Activated T-helper 1 cell treated with anti-CD3 and anti-CD28 coated beads, Interleukin-2, amount 50 U/mL, for 16 hours (primary cell): ENCODE measurements around the gene MACROD2.

Experiments
- DNase-seq, 2 donors: peaks; one replicate each; pipeline ENCODE4 v3.0.0-alpha.2; 2020; ENCODE audit warnings: low read depth in 1 of 2, low spot score in 1 of 2

Gene MACROD2

DNA sequence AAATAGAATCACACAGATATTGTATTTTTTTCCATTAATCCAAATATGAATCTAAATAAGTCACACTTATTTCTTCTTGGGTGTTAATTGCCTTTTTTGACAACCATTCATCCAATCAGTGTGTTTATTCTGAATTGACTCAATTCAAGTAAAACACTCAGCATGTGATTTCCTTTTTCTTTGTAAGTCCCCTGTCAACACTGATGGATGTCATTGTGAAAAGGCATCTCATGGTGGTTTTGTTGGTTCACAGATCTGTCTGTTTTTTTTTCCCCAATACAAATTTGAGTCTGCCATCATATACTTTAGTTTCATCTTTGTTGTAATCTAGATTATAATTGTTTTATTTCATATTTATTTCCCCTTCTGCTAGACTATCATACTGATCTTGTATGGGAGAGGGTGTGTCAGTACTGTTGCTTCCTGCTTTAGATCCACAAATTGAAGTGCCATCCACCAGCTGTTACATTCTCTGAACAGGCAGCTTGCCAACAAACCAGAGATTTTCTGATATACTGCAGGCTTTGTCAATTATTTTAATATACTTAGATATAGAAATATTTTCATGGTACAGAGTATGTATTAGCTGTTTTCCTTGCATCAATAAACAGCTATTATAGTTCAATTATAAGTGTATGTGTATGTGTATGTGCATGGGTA is 406.3 kb downstream of the MACROD2 start:
- no peak for DNase-seq

DNA sequence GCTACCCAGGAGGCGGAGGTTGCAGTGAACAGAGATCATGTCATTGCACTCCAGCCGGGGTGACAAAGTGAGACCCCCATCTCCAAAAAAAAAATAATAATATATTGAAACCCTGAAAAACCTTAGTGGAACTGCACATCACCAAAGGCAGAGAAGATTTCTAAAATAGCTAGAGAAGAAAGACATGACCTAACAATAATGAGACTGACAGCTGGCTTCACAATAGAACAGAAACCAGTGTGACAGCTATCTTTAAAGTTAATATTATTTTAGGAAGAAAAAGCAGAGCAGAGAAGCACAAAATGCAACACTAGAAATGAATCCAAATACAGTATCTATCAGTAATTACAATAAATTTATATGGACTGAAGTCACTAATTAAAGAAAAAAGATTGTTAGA is 409.2 kb downstream of the MACROD2 start:
- no peak for DNase-seq

DNA sequence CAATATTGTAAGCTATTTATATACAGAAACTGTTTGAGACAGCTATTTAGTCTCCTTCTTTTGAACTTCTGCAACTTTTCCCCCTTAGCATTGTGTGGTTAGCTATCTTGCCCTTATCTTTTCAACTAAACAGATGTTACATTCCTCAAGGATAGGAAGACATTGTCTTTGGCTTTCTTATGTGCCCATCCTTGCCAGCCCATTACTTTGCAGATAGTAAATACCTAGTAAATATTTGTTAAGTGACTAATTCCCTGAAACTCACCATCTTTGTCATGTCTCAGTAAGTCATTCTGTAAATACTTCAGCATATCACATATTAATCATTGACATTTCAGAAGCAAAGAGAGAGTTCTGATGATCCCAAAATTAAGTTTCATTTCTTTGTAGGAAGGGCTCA is 411.2 kb downstream of the MACROD2 start:
- DNase-seq: no peak

DNA sequence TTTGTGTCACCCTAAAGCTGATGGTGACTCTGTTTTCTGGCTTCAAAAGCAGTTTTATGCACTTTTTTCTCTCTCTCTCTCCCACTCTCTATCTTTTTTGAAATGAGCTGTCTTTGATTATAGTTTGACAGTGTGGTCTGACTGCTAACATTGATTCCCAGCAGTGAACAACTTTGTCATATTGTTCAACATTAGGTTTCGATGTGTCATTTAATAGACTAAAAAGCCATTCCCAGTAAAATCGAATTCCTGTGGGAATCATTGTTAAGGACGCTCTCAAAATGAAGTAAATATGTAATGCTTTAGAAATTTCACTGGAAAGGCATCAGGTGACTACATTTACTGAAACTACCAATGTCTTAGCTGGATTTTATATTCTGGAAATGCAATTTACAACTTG is 412.0 kb downstream of the MACROD2 start:
- no peak for DNase-seq

DNA sequence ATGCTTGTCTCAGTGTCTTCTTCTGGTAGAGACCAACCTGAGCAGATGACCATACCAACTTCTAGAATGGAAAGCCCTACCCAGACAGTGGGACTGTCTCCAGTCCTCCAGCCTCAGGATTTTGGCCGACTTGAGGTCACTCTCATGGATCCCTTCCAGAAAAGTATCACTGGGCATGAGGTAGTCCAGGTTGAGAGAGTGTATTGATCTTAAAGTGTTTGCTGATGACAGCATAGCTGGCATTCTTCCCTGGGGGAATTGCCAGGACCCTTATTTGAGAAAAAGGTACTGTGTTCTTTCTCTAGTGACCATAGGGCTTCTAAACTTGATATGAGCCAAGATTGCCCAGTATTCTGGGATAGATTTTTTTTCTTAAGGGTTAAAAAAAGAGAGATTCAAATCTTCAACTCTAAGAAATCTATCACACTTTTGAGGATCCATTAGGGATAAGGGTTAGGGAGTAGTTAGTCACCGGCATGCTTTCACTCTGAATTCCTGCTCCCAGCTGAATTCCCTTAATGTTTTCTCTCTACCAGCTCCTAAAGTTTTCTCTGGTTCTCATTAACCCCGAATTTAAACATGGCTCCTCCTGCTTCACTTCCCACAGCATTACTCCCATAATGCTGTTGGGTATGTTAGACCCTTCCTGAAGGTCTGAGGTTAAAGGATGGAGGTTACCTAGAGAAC is 415.7 kb downstream of the MACROD2 start:
- no peak for DNase-seq

DNA sequence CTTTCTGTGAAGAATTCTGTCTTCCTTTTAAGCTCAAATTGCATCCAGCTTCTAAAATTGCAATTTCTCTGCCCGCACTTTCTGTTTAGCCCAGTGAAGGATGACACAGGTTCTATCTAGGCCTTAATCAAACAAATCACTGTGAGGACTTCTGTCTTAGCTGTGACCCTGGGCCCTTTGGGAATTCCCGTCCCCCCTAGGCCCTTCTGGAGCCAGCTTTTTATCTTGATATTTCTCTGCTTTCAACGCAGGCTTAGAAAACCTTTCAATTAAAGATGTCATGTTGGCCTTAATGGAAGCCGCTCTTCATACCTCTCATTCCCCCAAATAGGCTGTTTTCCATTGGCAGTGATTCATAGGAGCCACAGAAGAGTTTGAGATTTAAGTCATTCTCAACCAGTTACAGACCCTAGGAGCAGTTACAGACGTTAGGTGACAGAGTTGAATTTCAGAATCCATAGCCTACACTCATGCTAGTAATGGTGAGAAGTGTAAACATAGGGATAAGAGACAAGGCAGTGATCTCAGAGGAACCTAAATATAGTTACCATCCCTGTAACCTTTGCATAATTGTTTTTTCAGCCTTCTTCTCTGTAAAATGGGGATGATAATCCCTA is 416.9 kb downstream of the MACROD2 start:
- no peak for DNase-seq

DNA sequence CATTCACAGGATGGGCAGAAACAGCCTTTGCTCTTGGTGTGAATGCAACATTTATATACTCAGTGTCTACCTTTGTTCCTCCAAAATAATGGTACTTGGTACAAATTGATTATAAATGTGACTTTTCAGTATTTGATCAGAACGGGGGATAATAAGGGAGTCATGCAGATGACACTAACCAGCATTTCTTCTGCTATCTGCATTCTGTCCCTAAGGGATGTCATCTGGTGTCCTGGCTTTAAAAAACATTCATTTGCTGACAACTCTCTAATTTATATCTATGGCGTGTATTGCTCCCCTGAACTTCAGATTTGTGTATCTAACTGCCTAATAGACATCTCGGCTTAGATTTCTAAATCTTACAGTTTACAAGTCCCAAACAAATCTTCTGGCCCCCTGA is 418.5 kb downstream of the MACROD2 start:
- no peak for DNase-seq

DNA sequence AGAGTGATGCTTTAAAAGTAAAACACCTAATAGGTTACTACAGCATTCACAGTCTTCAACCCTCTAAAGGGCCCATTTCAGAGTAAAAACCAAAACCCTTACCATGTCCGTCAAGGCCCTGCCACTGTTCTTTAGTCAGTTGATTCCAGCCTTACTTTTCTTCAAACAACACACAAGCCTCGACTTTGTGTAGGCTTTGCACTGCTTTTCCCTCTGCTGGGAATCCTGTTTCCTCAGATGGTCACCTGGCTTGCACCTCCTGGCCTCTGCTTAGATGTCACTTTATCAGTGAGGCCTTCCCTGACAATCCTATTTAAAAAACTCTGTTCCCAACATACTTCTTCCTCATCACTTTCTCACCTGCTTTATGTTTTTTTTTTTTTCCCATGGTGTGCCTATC is 419.2 kb downstream of the MACROD2 start:
- DNase-seq: no peak

DNA sequence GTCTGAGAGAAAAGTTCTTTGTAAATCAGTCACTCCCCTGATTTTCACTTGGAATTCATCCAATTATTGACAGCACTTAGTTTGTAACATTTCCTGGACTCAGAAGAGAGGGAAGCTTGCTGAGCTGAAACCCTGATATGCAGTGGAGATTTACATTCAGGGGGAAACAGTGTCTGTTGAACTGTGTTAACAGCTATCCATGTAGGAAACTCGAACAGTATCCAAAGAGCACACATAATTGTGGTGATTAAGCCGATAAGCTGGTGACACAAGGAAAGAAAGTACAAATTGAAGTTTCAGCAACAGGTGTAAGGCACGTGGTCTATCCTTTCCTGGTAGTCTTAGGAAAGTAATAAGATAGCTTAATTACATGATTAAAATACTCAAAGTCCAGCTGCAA is 420.2 kb downstream of the MACROD2 start:
- DNase-seq: no peak

DNA sequence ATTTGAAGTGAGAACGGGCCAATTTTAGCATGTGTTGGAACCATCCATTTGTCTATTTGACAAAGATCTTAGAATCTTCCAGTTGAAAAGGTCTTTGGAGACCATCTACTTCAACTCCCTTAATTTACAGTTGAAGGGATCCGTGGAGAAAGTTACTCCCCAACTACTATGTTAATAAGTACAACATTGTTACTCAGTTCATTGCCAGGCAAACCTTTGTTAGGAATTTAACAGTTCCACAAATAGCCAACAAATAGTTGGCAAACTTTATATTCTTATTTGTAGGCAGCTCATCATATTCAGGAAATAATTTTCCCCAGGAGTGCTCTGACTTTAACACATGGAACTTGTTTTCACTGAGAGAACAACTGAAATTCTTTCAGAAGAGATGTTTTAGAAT is 423.1 kb downstream of the MACROD2 start:
- no peak for DNase-seq

DNA sequence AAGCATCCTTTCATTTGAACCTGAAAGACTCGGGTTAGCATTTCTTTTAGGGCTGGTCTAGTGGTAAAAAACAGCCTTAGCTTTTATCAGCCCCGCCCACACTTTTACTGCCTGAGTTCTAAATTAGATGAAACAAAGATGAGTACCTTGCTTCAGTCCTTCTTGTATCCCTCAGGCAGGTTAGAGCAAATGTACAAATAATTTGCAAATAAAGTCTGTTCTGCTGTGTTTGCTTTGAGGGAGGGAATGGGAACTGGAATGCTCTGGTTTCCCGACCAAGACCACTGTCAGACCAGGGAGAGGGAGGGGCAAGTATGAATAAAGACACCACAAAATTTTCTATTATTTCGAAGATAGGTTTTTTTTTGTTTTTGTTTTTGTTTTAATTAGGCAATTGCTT is 427.6 kb downstream of the MACROD2 start:
- DNase-seq: no peak

DNA sequence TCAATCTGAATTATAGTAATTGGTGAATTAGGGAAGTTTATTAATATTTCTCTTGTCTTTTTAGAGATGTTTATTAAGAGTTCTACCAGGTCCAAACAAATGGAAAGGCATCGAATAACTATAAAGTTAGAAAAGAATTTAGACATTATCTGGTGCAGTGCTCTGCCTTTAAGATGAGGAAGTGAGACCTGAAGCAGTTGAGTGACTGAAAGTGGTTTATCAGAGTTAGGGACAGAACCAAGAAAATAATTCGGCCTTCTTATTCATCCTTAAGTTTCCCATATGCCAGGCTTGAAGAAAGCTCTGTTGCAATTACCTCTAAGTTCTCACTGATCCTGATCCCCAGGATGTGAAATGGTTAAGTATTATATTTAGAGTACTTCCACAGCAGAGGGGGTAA is 436.3 kb downstream of the MACROD2 start:
- DNase-seq: no peak

DNA sequence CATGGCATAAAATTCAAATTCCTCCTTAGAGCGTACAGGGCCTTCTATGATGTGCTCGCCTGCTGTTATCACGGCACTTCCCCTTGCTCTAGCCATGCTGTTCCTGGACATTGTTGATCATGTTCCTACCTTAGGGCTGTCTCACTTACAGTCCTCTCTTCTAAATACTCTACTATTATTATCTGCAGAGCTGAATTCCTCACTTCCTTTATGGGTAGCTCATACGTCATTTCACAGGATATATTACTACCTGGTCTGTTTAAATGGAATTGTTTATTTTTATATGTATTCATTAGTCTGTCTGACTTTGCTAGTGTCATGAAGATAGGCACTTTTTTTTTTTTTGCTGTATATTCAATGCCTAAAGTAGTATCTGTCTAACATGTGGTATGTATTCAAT is 436.8 kb downstream of the MACROD2 start:
- no peak for DNase-seq

DNA sequence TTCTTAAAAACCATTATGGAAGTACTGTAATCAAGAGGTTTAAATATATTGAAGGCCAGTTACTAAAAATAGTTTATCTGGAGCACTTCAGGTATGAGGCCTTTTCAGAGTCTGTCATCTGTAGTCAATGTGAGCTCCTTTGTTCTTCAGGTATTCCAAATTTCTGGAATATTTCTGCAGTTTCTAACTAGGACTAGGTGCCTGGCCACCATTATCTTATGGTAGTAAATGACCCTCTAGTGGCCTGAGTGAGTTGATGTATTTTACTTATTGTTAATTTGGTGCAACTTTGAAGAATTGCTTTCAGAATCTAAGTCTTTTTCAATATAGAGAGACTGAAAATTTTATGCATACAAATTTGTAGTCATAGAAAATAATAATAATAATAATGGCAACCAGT is 437.3 kb downstream of the MACROD2 start:
- no peak for DNase-seq

DNA sequence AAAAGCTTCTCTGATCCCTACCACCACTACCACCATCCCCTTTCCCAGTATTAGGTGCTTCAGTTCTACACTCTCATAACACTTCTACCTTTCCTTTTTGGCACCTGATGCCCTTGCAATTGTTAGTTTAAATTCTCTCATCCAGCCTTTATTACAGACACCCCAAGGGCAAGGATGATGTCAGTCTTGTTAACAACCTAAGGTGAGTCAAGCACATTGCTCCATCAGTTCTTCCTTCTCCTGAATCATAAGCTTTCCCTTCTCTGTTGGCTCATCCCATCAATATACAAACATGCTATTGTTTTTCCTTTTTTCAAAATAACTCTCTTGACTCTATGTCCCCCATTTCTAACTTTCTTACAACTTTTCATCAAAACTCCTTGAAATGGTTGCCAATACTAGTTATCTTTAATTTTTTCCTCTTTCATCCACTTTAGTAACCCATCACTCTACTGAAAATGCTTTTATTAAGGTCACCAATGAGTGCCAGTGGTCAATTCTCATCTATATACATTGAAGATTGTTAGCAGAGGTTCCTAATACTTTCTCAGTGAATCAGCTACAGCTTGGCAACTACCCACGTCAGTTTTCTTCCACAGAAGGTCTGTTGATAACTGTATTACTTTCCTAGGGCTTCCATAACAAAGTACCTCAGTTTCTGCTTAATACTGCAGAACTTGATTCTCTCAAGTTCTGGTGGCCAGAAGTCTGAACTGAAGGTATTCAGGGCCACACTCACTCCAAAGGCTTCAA is 439.2 kb downstream of the MACROD2 start:
- no peak for DNase-seq

DNA sequence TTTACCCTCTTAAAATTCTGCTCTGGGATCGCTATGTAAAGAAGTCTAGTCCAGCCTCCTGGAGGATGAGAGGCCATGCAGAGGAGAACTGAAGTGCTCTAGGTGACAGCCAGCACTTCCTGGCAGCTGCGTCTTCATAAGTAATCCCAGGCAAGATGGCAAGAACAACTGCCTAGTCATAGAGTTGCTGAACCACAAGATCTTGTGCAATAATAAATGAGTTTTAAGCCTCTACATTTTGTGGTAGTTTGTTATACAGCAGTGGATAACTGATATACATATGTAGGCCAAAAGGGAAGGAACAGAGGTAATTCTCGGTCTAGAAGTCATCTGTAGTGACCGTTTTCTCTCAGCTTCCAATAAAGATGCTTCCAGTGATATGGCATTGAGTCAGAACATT is 445.9 kb downstream of the MACROD2 start:
- no peak for DNase-seq

DNA sequence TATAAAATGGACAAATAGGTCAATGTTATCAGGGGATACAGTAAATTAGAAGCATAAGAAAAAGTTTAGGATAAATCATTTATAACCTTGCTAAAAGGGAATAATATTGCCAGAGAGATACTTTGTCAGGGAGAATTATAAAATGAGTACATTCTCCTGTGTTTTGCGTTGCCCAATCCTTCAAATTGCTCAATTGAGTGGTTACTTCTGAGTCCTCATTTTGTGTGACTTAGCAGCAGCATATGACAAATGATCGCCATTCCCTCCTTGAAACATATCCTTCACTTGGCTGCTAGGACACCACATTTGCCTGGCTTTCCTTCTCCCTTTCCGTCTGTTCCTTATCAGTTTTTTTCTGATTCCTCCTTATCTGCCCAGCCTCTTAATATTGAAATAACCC is 448.8 kb downstream of the MACROD2 start:
- no peak for DNase-seq

DNA sequence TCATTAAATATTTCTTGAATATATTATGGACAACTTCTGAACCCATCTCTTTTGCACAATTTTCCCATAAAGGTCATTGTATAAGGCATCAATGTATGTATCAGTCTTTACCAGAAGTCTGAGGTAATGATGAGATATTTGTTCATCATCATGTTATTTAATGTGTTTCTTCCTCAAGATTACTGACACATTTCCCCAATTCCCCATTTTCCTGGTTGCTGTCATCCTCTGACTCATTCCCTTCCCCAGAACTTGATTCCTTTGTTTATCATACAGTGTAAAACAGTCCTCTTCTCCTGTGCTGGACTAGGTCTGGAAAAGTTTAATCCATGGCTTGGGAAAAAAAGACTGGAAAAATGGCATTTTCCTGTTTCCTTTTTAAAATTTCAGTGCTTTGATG is 450.0 kb downstream of the MACROD2 start:
- DNase-seq: no peak

DNA sequence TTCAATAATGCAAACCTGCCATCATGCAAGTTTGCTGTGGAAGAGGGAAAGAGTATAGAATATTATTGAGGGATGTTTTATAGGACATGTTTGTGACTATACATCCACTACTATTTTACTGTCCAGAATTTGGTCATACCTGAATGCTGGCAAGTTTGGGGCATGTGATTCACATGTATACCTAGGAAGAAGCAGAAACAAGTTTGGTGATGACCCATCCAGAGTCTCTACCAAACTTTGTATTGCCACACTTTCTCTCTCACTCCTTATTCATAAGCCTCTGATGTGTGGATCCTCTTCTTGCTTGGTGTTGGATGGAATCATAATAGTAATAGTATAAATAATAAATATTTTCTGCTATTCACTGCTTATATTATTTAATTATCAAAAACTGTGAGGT is 450.6 kb downstream of the MACROD2 start:
- DNase-seq: no peak

DNA sequence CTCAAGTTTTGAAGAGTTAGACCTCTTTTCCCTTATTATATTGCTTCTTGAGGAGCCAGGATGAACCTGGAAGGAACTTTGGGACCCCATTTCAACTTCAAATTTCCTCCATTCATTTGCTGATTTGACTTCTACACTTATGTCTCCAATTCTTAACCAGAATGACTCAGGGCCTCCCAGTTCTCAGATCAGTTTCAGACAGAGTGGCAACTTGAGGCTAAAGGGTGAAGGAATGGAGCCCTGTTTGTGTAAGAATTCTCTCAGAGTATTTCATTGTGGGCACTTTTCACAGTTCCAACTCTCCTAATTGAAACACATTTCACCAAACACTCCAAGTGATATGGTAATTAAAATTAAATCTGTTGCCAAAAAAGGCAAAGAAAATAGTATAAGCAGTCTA is 451.1 kb downstream of the MACROD2 start:
- no peak for DNase-seq

DNA sequence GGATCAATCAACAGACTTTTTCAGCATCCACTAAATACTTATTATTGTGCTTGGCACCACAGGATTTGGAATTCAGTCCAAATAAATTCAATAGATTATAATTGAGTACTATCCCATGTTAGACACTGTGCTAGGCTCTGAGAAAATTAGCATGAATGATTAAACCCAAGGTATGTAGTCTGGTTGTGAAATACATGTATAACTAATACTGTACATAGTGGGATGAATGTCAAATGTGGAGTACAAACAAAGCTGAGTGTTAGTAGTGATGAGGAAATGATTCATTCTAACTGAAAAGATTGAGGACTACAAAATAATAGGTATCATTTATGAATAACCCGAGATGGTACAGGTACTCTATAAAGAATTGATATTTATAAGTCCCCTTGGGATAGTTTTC is 454.0 kb downstream of the MACROD2 start:
- DNase-seq: no peak

DNA sequence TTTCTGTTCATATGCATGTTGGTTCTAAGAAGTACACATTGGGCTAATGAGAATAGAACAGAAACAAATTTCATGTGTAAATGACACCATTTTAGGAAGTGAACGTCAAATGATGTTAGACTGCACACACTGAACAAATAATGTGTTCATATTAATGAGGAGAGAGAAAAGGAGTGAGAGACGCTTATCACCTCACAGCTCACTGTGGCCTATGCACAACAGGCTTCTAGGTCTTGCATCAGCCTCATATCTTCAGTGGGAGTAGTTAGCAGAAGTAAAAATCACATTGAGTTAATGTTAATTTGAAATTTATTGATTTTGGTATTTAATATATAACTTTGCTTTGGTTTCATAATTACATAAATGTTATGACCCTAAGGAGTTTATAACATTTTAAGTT is 454.9 kb downstream of the MACROD2 start:
- no peak for DNase-seq
